ENCODE data around the gene PSORS1C1. TPM values are rescaled to one million over a fixed set of nuclear protein-coding genes. Genes with fewer than 3 reads are reported as not detected.

PSORS1C1 gene
- total RNA-seq, 2 donors from 2014 or later = not detected

Other genes starting within 250 kb of the PSORS1C1 start
- gene DDR1, start 230.3 kb upstream of the PSORS1C1 start, total RNA-seq = 1 to 10 TPM; 2.9 to 7.4 TPM
- 10 to 100 TPM; 29.4 to 49.5 TPM for gene GTF2H4, start 206.6 kb upstream of the PSORS1C1 start, total RNA-seq
- gene VARS2, start 200.6 kb upstream of the PSORS1C1 start, total RNA-seq = 10 to 100 TPM; 47.2 to 90.5 TPM
- gene SFTA2, start 182.6 kb upstream of the PSORS1C1 start, total RNA-seq = not detected
- not detected for gene MUCL3, start 173.8 kb upstream of the PSORS1C1 start, total RNA-seq
- gene MUC21, start 131.1 kb upstream of the PSORS1C1 start, total RNA-seq = not detected
- not detected for gene MUC22, start 104.3 kb upstream of the PSORS1C1 start, total RNA-seq
- gene C6orf15, start 2.2 kb upstream of the PSORS1C1 start, total RNA-seq = not detected
- not detected for gene CDSN, start 5.6 kb downstream of the PSORS1C1 start, total RNA-seq
- not detected for gene PSORS1C2, start 24.3 kb downstream of the PSORS1C1 start, total RNA-seq
- 10 to 100 TPM; 29.2 to 54.1 TPM for gene CCHCR1, start 43.0 kb downstream of the PSORS1C1 start, total RNA-seq
- gene TCF19, start 43.8 kb downstream of the PSORS1C1 start, total RNA-seq = 10 to 100 TPM; 59.0 to 96.5 TPM
- gene POU5F1, start 55.9 kb downstream of the PSORS1C1 start, total RNA-seq = under 1 TPM in 1 of 2 donors, not detected in 1; 0.21 TPM
- gene HLA-C, start 157.3 kb downstream of the PSORS1C1 start, total RNA-seq = 1,000 to 10,000 TPM; 1,205 to 1,894 TPM
- gene HLA-B, start 242.4 kb downstream of the PSORS1C1 start, total RNA-seq = 1,000 to 10,000 TPM; 3,852 to 7,384 TPM

Data from natural killer cell treated with Interleukin-12 subunit alpha and Interleukin-12 subunit beta and Interleukin-15 and Interleukin-18, amount 100 ng/mL, for 72 hours (primary cell).